Measurements from ENCODE around the gene GFOD1. TPM values are rescaled to one million over a fixed set of nuclear protein-coding genes. Genes with fewer than 3 reads are reported as not detected.

GFOD1 gene
- total RNA-seq, 2 donors from 2014 or later: 10.0 to 12.2 TPM

DNA sequence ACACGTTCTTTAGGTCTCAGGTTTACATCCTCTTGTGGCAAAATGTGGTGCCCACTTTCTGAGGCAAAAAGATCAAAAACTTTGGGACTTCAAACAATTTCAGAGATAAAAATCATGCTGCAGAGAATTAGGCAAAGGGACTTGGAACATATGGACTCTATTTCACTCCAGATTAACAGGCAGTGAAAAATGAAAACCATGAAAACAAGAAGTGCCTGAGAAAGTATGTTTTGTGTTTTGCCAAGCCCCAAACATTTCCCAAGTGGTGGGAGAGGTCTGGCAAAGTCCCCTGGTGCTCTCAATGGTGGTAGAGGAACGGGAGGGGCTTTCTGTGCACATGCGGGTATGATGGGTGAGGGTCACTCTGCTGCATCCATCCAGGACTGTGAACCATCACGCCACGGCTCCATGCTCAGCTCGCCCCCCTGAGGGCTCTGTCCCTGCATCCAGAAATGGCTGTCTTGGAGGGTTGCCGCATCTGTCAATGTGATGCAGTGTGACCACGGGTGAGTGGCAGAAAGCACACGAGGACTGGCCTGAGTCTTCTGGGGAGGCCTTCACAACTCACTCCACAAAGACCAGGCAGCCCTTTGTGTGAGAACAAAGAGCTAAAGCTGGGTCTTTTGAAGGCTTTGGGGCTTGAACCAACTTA, 115.9 kb downstream of the GFOD1 start:
- WGBS: 85% methylated on average over 9 of the region's 9 CpGs

GRCh38 chr6:13370623-13371022, 116.8 kb downstream of the GFOD1 start:
- Histone ChIP-seq H3K4me1 (replicated peaks) (no peaks in the 10 kb centered on the region), H3K27ac (no peak overlapping the region), H3K36me3 (no peaks in the 10 kb centered on the region), H3K9me3 (no peaks in the 10 kb centered on the region), H3K4me3 (no peak overlapping the region), H3K27me3 (replicated peaks; ENCODE audit: insufficient read depth) (no peaks in the 10 kb centered on the region)
- TF ChIP-seq POLR2A (IDR thresholded peaks at IDR 0.05) (no peak), CTCF (IDR thresholded peaks at IDR 0.05) (no peak), POLR2AphosphoS5 (IDR thresholded peaks at IDR 0.05) (no peak)
- no peak for DNase-seq (ENCODE audit: low spot score)
- intact Hi-C loops (cut with DNase I): no loop called here
- WGBS: 82% methylated on average over 5 of the region's 5 CpGs

More for the DNA sequence above, 115.9 kb downstream of the GFOD1 start:
- TF ChIP-seq CTCF (IDR thresholded peaks at IDR 0.05) (no peak), POLR2AphosphoS5 (IDR thresholded peaks at IDR 0.05) (no peak), POLR2A (IDR thresholded peaks at IDR 0.05) (no peak)
- intact Hi-C loops (cut with DNase I): no loop called here
- no peaks in the 10 kb centered on the region for H3K9me3 ChIP-seq
- H3K4me3 ChIP-seq: no peak overlapping the region
- H3K27ac ChIP-seq: no peak overlapping the region
- no peak for DNase-seq (ENCODE audit: low spot score)
- no peaks in the 10 kb centered on the region for H3K36me3 ChIP-seq
- H3K4me1 ChIP-seq (replicated peaks): no peaks in the 10 kb centered on the region
- H3K27me3 ChIP-seq (replicated peaks; ENCODE audit: insufficient read depth): no peaks in the 10 kb centered on the region

DNA sequence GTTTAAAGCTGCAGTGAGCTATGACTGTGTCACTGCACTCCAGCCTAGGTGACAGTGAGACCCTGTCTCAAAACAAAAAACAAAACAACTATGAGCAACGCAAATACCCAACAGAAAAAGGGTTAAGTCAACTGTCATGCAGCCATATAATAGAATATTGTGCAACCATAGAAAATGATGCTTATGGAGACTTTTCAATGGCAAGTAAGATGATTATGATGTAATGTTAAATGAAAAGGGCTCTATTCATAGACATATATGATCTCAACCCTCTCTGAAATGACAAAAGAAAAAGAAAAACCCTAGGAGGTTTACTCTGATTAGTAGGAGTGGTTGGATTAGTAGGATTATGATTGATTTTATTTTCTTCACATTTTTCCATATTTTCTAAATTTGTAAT, 117.8 kb downstream of the GFOD1 start:
- Histone ChIP-seq H3K9me3 (no peaks in the 10 kb centered on the region), H3K27ac (no peak overlapping the region), H3K36me3 (no peaks in the 10 kb centered on the region), H3K27me3 (replicated peaks; ENCODE audit: insufficient read depth) (no peaks in the 10 kb centered on the region), H3K4me3 (no peak overlapping the region), H3K4me1 (replicated peaks) (no peaks in the 10 kb centered on the region)
- intact Hi-C loops (cut with DNase I): no loop called here
- DNase-seq (ENCODE audit: low spot score): no peak
- TF ChIP-seq CTCF (IDR thresholded peaks at IDR 0.05) (no peak), POLR2A (IDR thresholded peaks at IDR 0.05) (no peak), POLR2AphosphoS5 (IDR thresholded peaks at IDR 0.05) (no peak)
- 0% methylated on average over 1 of the region's 1 CpG for WGBS

- no peak overlapping the region for H3K27ac ChIP-seq
- H3K4me3 ChIP-seq: no peak overlapping the region
- TF ChIP-seq POLR2A (IDR thresholded peaks at IDR 0.05) (no peak), CTCF (IDR thresholded peaks at IDR 0.05) (no peak), POLR2AphosphoS5 (IDR thresholded peaks at IDR 0.05) (no peak)
- no peaks in the 10 kb centered on the region for H3K4me1 ChIP-seq (replicated peaks)
- no peak for DNase-seq (ENCODE audit: low spot score)
- H3K36me3 ChIP-seq: no peaks in the 10 kb centered on the region
- intact Hi-C loops (cut with DNase I): no loop called here
- no peaks in the 10 kb centered on the region for H3K9me3 ChIP-seq
- H3K27me3 ChIP-seq (replicated peaks; ENCODE audit: insufficient read depth): no peaks in the 10 kb centered on the region
These were observed 118.7 kb downstream of the GFOD1 start for GRCh38 chr6:13368731-13369115.

DNA sequence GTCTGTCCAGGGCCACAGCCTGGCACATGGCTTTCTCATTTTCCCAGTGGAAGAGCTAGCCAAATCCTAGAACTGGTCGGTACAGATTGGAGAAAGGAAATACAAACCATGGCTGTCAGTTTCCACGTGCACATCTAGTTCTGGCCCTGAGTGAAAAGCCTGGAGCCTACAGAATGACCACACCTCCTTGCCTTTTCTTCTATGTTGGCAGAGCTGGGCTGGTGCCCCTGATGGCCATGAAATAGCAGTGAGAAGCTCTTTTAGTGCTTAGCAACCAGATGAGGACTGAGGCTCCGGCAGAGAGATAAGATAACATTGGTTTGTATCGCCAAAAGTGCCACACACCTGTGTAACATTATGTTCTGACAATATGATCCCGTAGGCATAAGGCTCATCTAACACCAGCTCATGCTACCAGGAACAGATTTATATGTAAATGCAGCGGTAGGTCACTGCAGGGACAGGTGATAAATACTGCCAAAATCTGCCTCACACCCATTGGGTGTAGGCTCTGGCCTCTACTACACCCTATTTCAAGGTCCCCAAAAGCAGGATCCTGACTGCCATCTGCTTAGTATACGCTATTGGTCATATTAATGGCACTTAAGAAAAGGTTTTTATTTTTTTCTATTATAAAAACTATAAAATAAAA, 119.2 kb downstream of the GFOD1 start:
- H3K9me3 ChIP-seq: no peaks in the 10 kb centered on the region
- H3K27me3 ChIP-seq (replicated peaks; ENCODE audit: insufficient read depth): no peaks in the 10 kb centered on the region
- no peak overlapping the region for H3K27ac ChIP-seq
- H3K4me3 ChIP-seq: no peak overlapping the region
- 74% methylated on average over 7 of the region's 7 CpGs for WGBS
- intact Hi-C loops (cut with DNase I): no loop called here
- DNase-seq (ENCODE audit: low spot score): no peak
- no peaks in the 10 kb centered on the region for H3K36me3 ChIP-seq
- no peaks in the 10 kb centered on the region for H3K4me1 ChIP-seq (replicated peaks)
- no peak for TF ChIP-seq POLR2A (IDR thresholded peaks at IDR 0.05)
